PC-9 (cell line): ENCODE measurements around the gene HOXD4.

Experiments used
- CTCF ChIP-seq: fragments of 200-600 bp; sonication (generic); conservative IDR thresholded peaks from 2 replicates; pipeline ENCODE4 v1.6.1; 2017; ENCODE audit warnings: mixed run types, antibody characterized with exemption, mild to moderate bottlenecking, moderate library complexity
- EZH2 ChIP-seq: fragments of 200-600 bp; sonication (generic); IDR thresholded peaks from 2 replicates; pipeline ENCODE4 v1.8.0; 2017; ENCODE audit warnings: antibody characterized with exemption, low read depth

- TF ChIP-seq CTCF (no peak), EZH2 (no peak)
These were observed 14.9 kb downstream of the HOXD4 start for GRCh38 chr2:176166272-176166671.
